Cardiac muscle cell (in vitro differentiated cells and primary cell): ENCODE measurements around the gene NAALADL2. TPM values are rescaled to one million over a fixed set of nuclear protein-coding genes. Genes with fewer than 3 reads are reported as not detected.
"Not testable (repeated sequence)": the region's sequence is repeated elsewhere in the genome, so short reads cannot be mapped to it uniquely, and the experiment has no call there.

Experiments used
- DNase-seq, 2 donors: peaks; one replicate each; pipeline versions ENCODE4 v3.0.0 to v3.0.0-alpha.2; 2010 to 2017; ENCODE audit warnings: low read depth in 1 of 2, low spot score in 1 of 2
- H3K27ac ChIP-seq: fragments of 200-600 bp; sonication (generic); 2 replicates; pipeline ENCODE4 v1.5.1; 2016
- H3K27me3 ChIP-seq: fragments of 200-600 bp; sonication (generic); 2 replicates; pipeline ENCODE4 v1.6.0; 2016; ENCODE audit warnings: control low read depth
- H3K36me3 ChIP-seq: fragments of 200-600 bp; sonication (generic); 2 replicates; pipeline ENCODE4 v1.5.1; 2016; ENCODE audit warnings: control low read depth
- H3K4me1 ChIP-seq: fragments of 200-600 bp; sonication (generic); 2 replicates; pipeline ENCODE4 v1.8.1; 2017; ENCODE audit warnings: low read depth, mild to moderate bottlenecking, mixed run types
- H3K4me3 ChIP-seq: fragments of 200-600 bp; sonication (generic); 2 replicates; pipeline ENCODE4 v1.5.1; 2016; ENCODE audit warnings: mild to moderate bottlenecking
- H3K9me3 ChIP-seq: fragments of 200-600 bp; sonication (generic); 2 replicates; pipeline ENCODE4 v1.5.1; 2017; ENCODE audit warnings: low read depth, mild to moderate bottlenecking, control low read depth
- CTCF ChIP-seq: IDR thresholded peaks from 2 replicates; pipeline ENCODE4 v1.5.1; 2012; ENCODE audit warnings: low read depth, mild to moderate bottlenecking, low read length
- polyA plus RNA-seq: library from polyadenylated mRNA; unstranded; fragments of >200 nt; fragmentation: Nextera tagmentation; extraction: Ambion mirVana; gene quantifications from 2 replicates; pipeline ENCODE4 v1.2.1, GENCODE V29; 2016
- total RNA-seq: library from RNA; depleted of rRNA; stranded (reverse); fragments of >200 nt; gene quantifications from 2 replicates; pipeline ENCODE4 v1.2.3, GENCODE V29; 2016

The NAALADL2 gene
- total and polyA plus RNA-seq, 2 experiments from 2014 or later = 2.4 to 3.8 TPM

GRCh38 chr3:175606650-175607318, 747.6 kb downstream of the NAALADL2 start:
- Histone ChIP-seq H3K27ac (no peak overlapping the region), H3K4me1 (no peaks in the 10 kb centered on the region)

GRCh38 chr3:175608356-175608755, 749.2 kb downstream of the NAALADL2 start:
- Histone ChIP-seq H3K9me3 (no peaks in the 10 kb centered on the region), H3K36me3 (no peaks in the 10 kb centered on the region), H3K4me1 (no peaks in the 10 kb centered on the region), H3K27ac (no peak overlapping the region), H3K27me3 (no peaks in the 10 kb centered on the region), H3K4me3 (no peak overlapping the region)
- TF ChIP-seq CTCF = no peak
- DNase-seq = no peak

More at GRCh38 chr3:175606650-175607318, 747.6 kb downstream of the NAALADL2 start:
- Histone ChIP-seq H3K4me3 (no peak overlapping the region), H3K27me3 (no peaks in the 10 kb centered on the region), H3K36me3 (no peaks in the 10 kb centered on the region), H3K9me3 (no peaks in the 10 kb centered on the region)
- DNase-seq = no peak
- no peak for TF ChIP-seq CTCF

- no peaks in the 10 kb centered on the region for H3K36me3 ChIP-seq
- no peak for TF ChIP-seq CTCF
- H3K27me3 ChIP-seq = no peaks in the 10 kb centered on the region
Measured at GRCh38 chr3:175608911-175609310, 749.8 kb downstream of the NAALADL2 start.

GRCh38 chr3:175612487-175613196, 753.5 kb downstream of the NAALADL2 start:
- H3K27me3 ChIP-seq = no peaks in the 10 kb centered on the region
- H3K4me1 ChIP-seq = no peaks in the 10 kb centered on the region
- H3K9me3 ChIP-seq = no peaks in the 10 kb centered on the region
- no peak for TF ChIP-seq CTCF
- H3K27ac ChIP-seq = no peak overlapping the region
- no peak overlapping the region for H3K4me3 ChIP-seq
- H3K36me3 ChIP-seq = no peaks in the 10 kb centered on the region
- no peak for DNase-seq

More at GRCh38 chr3:175608911-175609310, 749.8 kb downstream of the NAALADL2 start:
- H3K4me3 ChIP-seq = no peak overlapping the region
- DNase-seq = no peak
- H3K27ac ChIP-seq = no peak overlapping the region
- H3K4me1 ChIP-seq = no peaks in the 10 kb centered on the region
- no peaks in the 10 kb centered on the region for H3K9me3 ChIP-seq

GRCh38 chr3:175614107-175614506, 755.0 kb downstream of the NAALADL2 start:
- not testable (repeated sequence) for H3K36me3 ChIP-seq, DNase-seq, H3K4me3 ChIP-seq, H3K27me3 ChIP-seq, H3K4me1 ChIP-seq, H3K27ac ChIP-seq, H3K9me3 ChIP-seq

- Histone ChIP-seq H3K4me3 (no peak overlapping the region), H3K27ac (no peak overlapping the region), H3K4me1 (no peaks in the 10 kb centered on the region), H3K27me3 (no peaks in the 10 kb centered on the region), H3K36me3 (no peaks in the 10 kb centered on the region), H3K9me3 (no peaks in the 10 kb centered on the region)
- no peak for DNase-seq
- no peak for TF ChIP-seq CTCF
Measured at GRCh38 chr3:175617247-175617646, 758.1 kb downstream of the NAALADL2 start.
